ENCODE results near the gene PTPRA. TPM values are rescaled to one million over a fixed set of nuclear protein-coding genes. Genes with fewer than 3 reads are reported as not detected.

PTPRA gene
- total and polyA plus RNA-seq, 2 of the 8 experiments (the other 6 are each of a cell fraction or from before 2014, with no cell fraction given): 47.7 to 51.3 TPM

- TF ChIP-seq ATF2 (IDR thresholded peaks at IDR 0.05; ENCODE audit: low read length) (no peak), MAFK (IDR thresholded peaks at IDR 0.05; ENCODE audit: low read depth, low read length) (no peak), POLR2A (IDR thresholded peaks at IDR 0.05; ENCODE audit: control extremely low read depth in 1 of 2, low read depth in 2 of 2, low read length in 2 of 2) (peak in 1 of 2 experiments; percentile 85; a peak in 2 of 3 replicates), MAX (IDR thresholded peaks at IDR 0.05) (peak; percentile 7; the same call in 1 of the 2 replicates), PHF8 (conservative IDR thresholded peaks at IDR 0.05; ENCODE audit: low read depth, low read length) (peak; percentile 87), KDM5A (IDR thresholded peaks at IDR 0.05; ENCODE audit: low read length) (no peak), TBP (IDR thresholded peaks at IDR 0.05; ENCODE audit: low read depth, low read length) (peak; percentile 46; the same call in 1 of the 2 replicates), EP300 (IDR thresholded peaks at IDR 0.05; ENCODE audit: borderline replicate concordance in 1 of 2, low read depth in 2 of 2, low read length in 2 of 2) (no peak), POU5F1 (IDR thresholded peaks at IDR 0.05; ENCODE audit: low read depth, low read length) (no peak), KDM4A (IDR thresholded peaks at IDR 0.05; ENCODE audit: low read depth, low read length, severe bottlenecking) (peak; percentile 63), POLR2AphosphoS5 (IDR thresholded peaks at IDR 0.05; ENCODE audit: low read depth, low read length) (no peak; the same call in 1 of the 2 replicates), RXRA (IDR thresholded peaks at IDR 0.05; ENCODE audit: insufficient read depth, low read depth, low read length) (no peak), GABPA (IDR thresholded peaks at IDR 0.05; ENCODE audit: borderline replicate concordance, insufficient read depth, low read length) (peak; percentile 68; the same call in 1 of the 2 replicates), CTBP2 (IDR thresholded peaks at IDR 0.05; ENCODE audit: borderline replicate concordance, insufficient read depth, insufficient read length, low read length) (peak; percentile 76), TAF1 (IDR thresholded peaks at IDR 0.05; ENCODE audit: low read depth, low read length) (peak; percentile 64), SP4 (IDR thresholded peaks at IDR 0.05; ENCODE audit: low read length) (no peak), SP2 (IDR thresholded peaks at IDR 0.05; ENCODE audit: low read length) (no peak), BACH1 (IDR thresholded peaks at IDR 0.05; ENCODE audit: low read length) (peak; percentile 56), HDAC2 (IDR thresholded peaks at IDR 0.05; ENCODE audit: borderline replicate concordance in 1 of 2, low read depth in 2 of 2, low read length in 2 of 2) (peak in 1 of 2 experiments; percentile 6; a peak in 1 of 4 replicates), SIX5 (IDR thresholded peaks at IDR 0.05; ENCODE audit: low read depth, low read length) (peak; percentile 60)
- TF ChIP-seq, protein P1, sequence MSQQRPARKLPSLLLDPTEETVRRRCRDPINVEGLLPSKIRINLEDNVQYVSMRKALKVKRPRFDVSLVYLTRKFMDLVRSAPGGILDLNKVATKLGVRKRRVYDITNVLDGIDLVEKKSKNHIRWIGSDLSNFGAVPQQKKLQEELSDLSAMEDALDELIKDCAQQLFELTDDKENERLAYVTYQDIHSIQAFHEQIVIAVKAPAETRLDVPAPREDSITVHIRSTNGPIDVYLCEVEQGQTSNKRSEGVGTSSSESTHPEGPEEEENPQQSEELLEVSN (IDR thresholded peaks at IDR 0.05): peak; percentile 35; the same call in 1 of the 2 replicates
Measured at GRCh38 chr20:3045816-3046676, 172.8 kb downstream of the PTPRA start, which contains the start of gene MRPS26 (continued).
